PC-3 (cell line): Measurements from ENCODE around the gene SLC25A29. TPM values are rescaled to one million over a fixed set of nuclear protein-coding genes. Genes with fewer than 3 reads are reported as not detected.

Experiments
- ATAC-seq: fragments of 200-7000 bp; cut with Tn5 transposase; 2 replicates; pipeline ENCODE4 v1.9.1; 2020; ENCODE audit warnings: mild to moderate bottlenecking, moderate library complexity
- BruUV-seq: library from RNA; stranded (reverse); fragments of 400-500 nt; replicated peaks from 2 replicates; lab custom pipeline; 2021; lab: Mats Ljungman, UMichigan
- CTCF ChIA-PET: fragments of 300-600 bp; sonication (Branson Sonifier 250); formaldehyde crosslinking; loops from one replicate; lab custom pipeline; 2022; ENCODE audit warnings: antibody characterized with exemption; lab: Charles Lee
- POLR2A ChIA-PET: fragments of 300-600 bp; sonication (Branson Sonifier 250); formaldehyde crosslinking; loops from one replicate; lab custom pipeline; 2022; ENCODE audit warnings: antibody characterized with exemption; ENCODE audit not compliant: unreplicated experiment; lab: Charles Lee
- DNase-seq: peaks from one replicate; pipeline ENCODE4 v3.0.0-alpha.2; 2015
- H2AFZ ChIP-seq: fragments of 300-600 bp; sonication (generic); 2 replicates; pipeline ENCODE4 v1.6.0; 2016; ENCODE audit warnings: antibody characterized with exemption, low read length
- H3F3A ChIP-seq: fragments of 300-600 bp; sonication (generic); one replicate; pipeline ENCODE4 v1.6.0; 2017; ENCODE audit warnings: antibody characterized with exemption, low read length, control low read depth, mild to moderate bottlenecking; ENCODE audit not compliant: unreplicated experiment
- H3K27ac ChIP-seq: fragments of 300-600 bp; sonication (generic); 2 replicates; pipeline ENCODE4 v1.5.1; 2016; ENCODE audit warnings: mild to moderate bottlenecking, low read length
- H3K27me3 ChIP-seq: fragments of 300-600 bp; sonication (generic); 2 replicates; pipeline ENCODE4 v1.6.1; 2016; ENCODE audit warnings: low read length, mixed read lengths
- H3K36me3 ChIP-seq: fragments of 300-600 bp; sonication (generic); 2 replicates; pipeline ENCODE4 v1.6.1; 2016; ENCODE audit warnings: low read depth, mixed run types, low read length, mixed read lengths
- H3K4me1 ChIP-seq: fragments of 300-600 bp; sonication (generic); 2 replicates; pipeline ENCODE4 v1.5.1; 2016; ENCODE audit warnings: low read length; ENCODE audit not compliant: insufficient read depth
- H3K4me2 ChIP-seq: fragments of 300-600 bp; sonication (generic); 2 replicates; pipeline ENCODE4 v1.6.0; 2016; ENCODE audit warnings: low read length
- H3K4me3 ChIP-seq: fragments of 300-600 bp; sonication (generic); 2 replicates; pipeline ENCODE4 v1.5.1; 2016; ENCODE audit warnings: mild to moderate bottlenecking, low read length, mixed read lengths
- H3K79me2 ChIP-seq: fragments of 300-600 bp; sonication (generic); 2 replicates; pipeline ENCODE4 v1.6.1; 2017; ENCODE audit warnings: low read length, mixed read lengths
- H3K9ac ChIP-seq: fragments of 300-600 bp; sonication (generic); 2 replicates; pipeline ENCODE4 v1.6.0; 2016; ENCODE audit warnings: mild to moderate bottlenecking, low read length
- H3K9me2 ChIP-seq: fragments of 300-600 bp; sonication (generic); replicated peaks from 2 replicates; pipeline ENCODE4 v1.6.1; 2016; ENCODE audit warnings: mixed run types, low read length, mixed read lengths
- H3K9me3 ChIP-seq: fragments of 300-600 bp; sonication (generic); 2 replicates; pipeline ENCODE4 v1.6.1; 2016; ENCODE audit warnings: low read length, mixed read lengths
- H4K20me1 ChIP-seq: fragments of 300-600 bp; sonication (generic); 2 replicates; pipeline ENCODE4 v1.6.1; 2016; ENCODE audit warnings: low read length, mixed read lengths
- CTCF ChIP-seq: fragments of 300-600 bp; sonication (generic); conservative IDR thresholded peaks from 2 replicates; pipeline ENCODE4 v1.5.1; 2017; ENCODE audit warnings: antibody characterized with exemption, low read depth, mild to moderate bottlenecking, low read length
- EZH2 ChIP-seq: fragments of 300-600 bp; sonication (generic); IDR thresholded peaks from one replicate; pipeline ENCODE4 v1.6.1; 2017; ENCODE audit warnings: antibody characterized with exemption, mild to moderate bottlenecking, low read length; ENCODE audit not compliant: unreplicated experiment
- EZH2phosphoT487 ChIP-seq: fragments of 300-600 bp; sonication (generic); IDR thresholded peaks from 2 replicates; pipeline ENCODE4 v1.6.1; 2018; ENCODE audit warnings: mild to moderate bottlenecking, antibody characterized with exemption, low read length, borderline replicate concordance
- intact Hi-C: fragments of 100-400 bp; cut with micrococcal nuclease; formaldehyde crosslinking; loops from 2 replicates; pipeline ENCODE4 v1.9.0; 2023
- total RNA-seq: library from RNA; depleted of rRNA; stranded (reverse); fragments of >200 nt; gene quantifications from 2 replicates; pipeline ENCODE4 v1.2.3, GENCODE V29; 2014

SLC25A29 gene
- total RNA-seq, 1 experiment from 2014 or later, result 53.9 TPM

- H3K4me3 ChIP-seq, result no peak overlapping the region
- DNase-seq, result no peak
- POLR2A ChIA-PET, result no interaction called here
- H3K4me1 ChIP-seq, result no peaks in the 10 kb centered on the region
- intact Hi-C loops, result no loop called here
- no peak for ATAC-seq
- no peaks in the 10 kb centered on the region for H3K9me3 ChIP-seq
- BruUV-seq, result no TSS peak
- H3K27ac ChIP-seq, result no peak overlapping the region
- H3K4me2 ChIP-seq, result no peak overlapping the region
- no peak overlapping the region for H2AFZ ChIP-seq
- H3K9ac ChIP-seq, result no peak overlapping the region
- H4K20me1 ChIP-seq, result no peaks in the 10 kb centered on the region
- H3K36me3 ChIP-seq, result no peaks in the 10 kb centered on the region
- no peaks in the 10 kb centered on the region for H3K79me2 ChIP-seq
- TF ChIP-seq EZH2phosphoT487 (no peak), EZH2 (no peak)
- H3K27me3 ChIP-seq, result no peaks in the 10 kb centered on the region
- H3F3A ChIP-seq, result no peaks in the 10 kb centered on the region
- CTCF ChIA-PET, result no interaction called here
- H3K9me2 ChIP-seq, result no peaks in the 10 kb centered on the region
Measured at GRCh38 chr14:100295376-100296105, 10.7 kb downstream of the SLC25A29 start.

GRCh38 chr14:100294963-100295330 is 11.3 kb downstream of the SLC25A29 start:
- Histone ChIP-seq H3K9me3 (no peaks in the 10 kb centered on the region), H3K27me3 (no peaks in the 10 kb centered on the region), H3K27ac (no peak overlapping the region), H3K4me1 (no peaks in the 10 kb centered on the region), H3K9me2 (no peaks in the 10 kb centered on the region), H3K36me3 (no peaks in the 10 kb centered on the region), H3K4me3 (no peak overlapping the region), H3K9ac (no peak overlapping the region), H4K20me1 (no peaks in the 10 kb centered on the region), H3K79me2 (no peaks in the 10 kb centered on the region), H3K4me2 (no peak overlapping the region), H2AFZ (no peak overlapping the region), H3F3A (no peaks in the 10 kb centered on the region)
- intact Hi-C loops, result no loop called here
- TF ChIP-seq EZH2phosphoT487 (no peak), EZH2 (no peak), CTCF (no peak)
- CTCF ChIA-PET, result no interaction called here
- POLR2A ChIA-PET, result no interaction called here
- no peak for DNase-seq
- no peak for ATAC-seq
- BruUV-seq, result no TSS peak

DNA sequence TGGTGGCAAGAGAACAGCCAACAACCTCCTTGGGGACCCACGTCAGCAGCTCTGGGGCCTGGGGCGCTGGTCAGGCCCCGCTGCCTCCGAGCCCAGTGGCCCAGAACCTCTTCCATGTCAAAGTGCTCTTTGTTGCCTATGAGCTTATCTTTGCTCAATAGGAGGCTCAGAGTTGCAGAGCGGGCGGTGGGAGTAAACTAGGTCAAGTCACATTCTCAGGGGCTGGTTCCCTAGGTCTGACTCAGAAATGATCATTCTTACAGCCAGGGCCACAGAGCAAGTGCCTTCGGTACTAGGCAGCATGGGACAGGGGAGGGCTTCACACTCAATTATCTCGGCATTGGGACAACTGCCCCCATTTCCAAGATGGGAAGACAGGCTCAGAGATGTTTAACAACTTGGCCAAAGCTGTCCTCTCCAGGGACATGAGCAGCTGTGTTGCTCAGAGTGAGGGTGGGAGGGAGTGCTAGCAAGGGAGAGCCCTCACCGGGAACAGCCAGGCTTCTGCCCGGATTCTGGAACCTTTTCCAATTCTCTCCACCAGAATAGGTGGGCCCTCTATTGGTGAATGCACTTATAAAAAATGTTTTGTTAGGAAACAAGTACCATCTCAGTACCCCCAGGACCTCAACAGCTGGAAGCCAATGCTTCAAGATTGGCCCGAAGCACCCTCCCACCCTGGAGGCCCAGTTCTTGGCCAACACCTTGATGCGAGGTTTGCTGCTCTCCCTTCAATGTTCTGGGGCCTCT is 11.9 kb downstream of the SLC25A29 start:
- no TSS peak for BruUV-seq
- ChIA-PET CTCF (no interaction called here), POLR2A (no interaction called here)
- no peaks in the 10 kb centered on the region for H3K27me3 ChIP-seq
- H4K20me1 ChIP-seq, result no peaks in the 10 kb centered on the region
- H3K4me3 ChIP-seq, result no peak overlapping the region
- intact Hi-C loops, result no loop called here
- no peaks in the 10 kb centered on the region for H3K36me3 ChIP-seq
- no peaks in the 10 kb centered on the region for H3K4me1 ChIP-seq
- TF ChIP-seq EZH2phosphoT487 (no peak), EZH2 (no peak)
- no peak overlapping the region for H3K27ac ChIP-seq
- H3F3A ChIP-seq, result no peaks in the 10 kb centered on the region
- H3K79me2 ChIP-seq, result no peaks in the 10 kb centered on the region
- H2AFZ ChIP-seq, result no peak overlapping the region
- no peaks in the 10 kb centered on the region for H3K9me2 ChIP-seq
- no peak overlapping the region for H3K4me2 ChIP-seq
- no peak for ATAC-seq
- H3K9ac ChIP-seq, result no peak overlapping the region
- H3K9me3 ChIP-seq, result no peaks in the 10 kb centered on the region
- DNase-seq, result no peak
